K562 (cell line): ENCODE data around the gene EFCAB3. TPM values are rescaled to one million over a fixed set of nuclear protein-coding genes. Genes with fewer than 3 reads are reported as not detected.

Experiments
- ATAC-seq: fragments of 200-7000 bp; cut with Tn5 transposase; 3 replicates; pipeline ENCODE4 v1.9.1; 2020; ENCODE audit warnings: moderate library complexity
- BruUV-seq: library from RNA; stranded (reverse); fragments of 400-500 nt; replicated peaks from 2 replicates; lab custom pipeline; 2021; lab: Mats Ljungman, UMichigan
- CTCF ChIA-PET: fragments of 300-600 bp; formaldehyde crosslinking; extraction: SDS; loops from one replicate; lab custom pipeline; 2021; ENCODE audit warnings: low intra/inter-chr PET ratio; lab: Yijun Ruan, JAX
- POLR2A ChIA-PET: fragments of 300-600, 350-650 bp; sonication (Branson Sonifier 250); formaldehyde crosslinking; extraction: SDS; loops from one replicate; lab custom pipeline; 2021; ENCODE audit warnings: antibody characterized with exemption, inconsistent platforms; lab: Yijun Ruan, JAX
- DNase-seq, 4 experiments: peaks; one replicate each; pipeline versions ENCODE4 v3.0.0 to v3.0.0-alpha.2; 2011 to 2018; ENCODE audit warnings: low spot score in 3 of 4, mixed read lengths in 3 of 4; ENCODE audit errors: extremely low read depth in 1 of 4
- FAIRE-seq: peaks from 2 replicates; lab custom pipeline; 2011; peaks lifted over from hg19 to GRCh38; lab: Jason Lieb, UNC
- H2AFZ ChIP-seq: 2 replicates; pipeline ENCODE4 v1.6.0; 2011; ENCODE audit warnings: low read depth, low read length, control low read depth, inconsistent platforms
- H3K27ac ChIP-seq: fragments of 200-600 bp; 3 replicates; pipeline ENCODE4 v1.8.0; 2011; ENCODE audit warnings: low read depth, mild to moderate bottlenecking, control low read depth, inconsistent platforms, low read length, moderate library complexity, mixed read lengths; ENCODE audit errors: extremely low read depth
- H3K27me3 ChIP-seq, 2 experiments: fragments of 300-600 bp in 1 of 2; 2 replicates in 1 of 2; 3 replicates in 1 of 2; pipeline versions ENCODE4 v1.6.0 to v1.8.0; 2011; ENCODE audit warnings: inconsistent platforms in 2 of 2, low read length in 2 of 2, mild to moderate bottlenecking in 1 of 2, mixed read lengths in 1 of 2, moderate library complexity in 1 of 2; ENCODE audit not compliant: control insufficient read depth in 2 of 2, insufficient read depth in 2 of 2
- H3K36me3 ChIP-seq: fragments of 300-600 bp; 3 replicates; pipeline ENCODE4 v1.8.0; 2011; ENCODE audit warnings: mild to moderate bottlenecking, low read length, inconsistent platforms; ENCODE audit not compliant: control insufficient read depth, insufficient read depth
- H3K4me1 ChIP-seq, 2 experiments: fragments of 200-600 bp in 1 of 2; replicated peaks in 1 of 2; 2 replicates in 1 of 2; 3 replicates in 1 of 2; pipeline versions ENCODE4 v1.5.1 to v1.8.0; 2011; ENCODE audit warnings: inconsistent platforms in 2 of 2, low read length in 2 of 2, mild to moderate bottlenecking in 1 of 2, mixed read lengths in 1 of 2, moderate library complexity in 1 of 2; ENCODE audit not compliant: control insufficient read depth in 2 of 2, insufficient read depth in 2 of 2
- H3K4me2 ChIP-seq: 2 replicates; pipeline ENCODE4 v1.6.1; 2011; ENCODE audit warnings: low read length, control low read depth, inconsistent platforms, mixed read lengths; ENCODE audit not compliant: insufficient read depth
- H3K4me3 ChIP-seq: fragments of 200-600 bp; sonication (generic), shearing (Covaris generic); 2 replicates; pipeline ENCODE4 v1.5.1; 2016; ENCODE audit warnings: control low read depth, inconsistent platforms
- H3K79me2 ChIP-seq: fragments of 200-600 bp; 3 replicates; pipeline ENCODE4 v1.8.0; 2011; ENCODE audit warnings: low read length, inconsistent platforms; ENCODE audit not compliant: control insufficient read depth, insufficient read depth
- H3K9ac ChIP-seq, 2 experiments: 2 replicates each; pipeline versions ENCODE4 v1.6.0 to v1.6.1; 2011; ENCODE audit warnings: low read depth in 2 of 2, low read length in 2 of 2, control low read depth in 1 of 2, inconsistent platforms in 1 of 2, mild to moderate bottlenecking in 1 of 2, mixed read lengths in 1 of 2; ENCODE audit not compliant: insufficient read depth in 1 of 2
- H3K9me1 ChIP-seq: one replicate; pipeline ENCODE4 v1.6.0; 2011; ENCODE audit warnings: inconsistent platforms, mild to moderate bottlenecking, low read length, moderate library complexity; ENCODE audit not compliant: control insufficient read depth, insufficient read depth
- H3K9me3 ChIP-seq: replicated peaks from 2 replicates; pipeline ENCODE4 v1.5.1; 2011; ENCODE audit warnings: low read depth, low read length, inconsistent platforms; ENCODE audit not compliant: control insufficient read depth, insufficient read depth
- H4K20me1 ChIP-seq: replicated peaks from 2 replicates; pipeline ENCODE4 v1.6.1; 2011; ENCODE audit warnings: low read length, inconsistent platforms, mixed read lengths; ENCODE audit not compliant: control insufficient read depth, insufficient read depth
- ATF7 ChIP-seq: fragments of 450-650 bp; IDR thresholded peaks from 2 replicates; pipeline ENCODE4 v1.7.1; 2014; ENCODE audit warnings: mild to moderate bottlenecking, moderate library complexity
- DDX20 ChIP-seq: fragments of 450-650 bp; IDR thresholded peaks from 2 replicates; pipeline ENCODE4 v1.6.1; 2016; ENCODE audit warnings: missing genetic modification characterization, low read depth, mild to moderate bottlenecking, missing compliant biosample characterization, moderate library complexity
- ELF2 ChIP-seq: fragments of 250-450 bp; sonication (Bioruptor Pico); IDR thresholded peaks from 2 replicates; pipeline ENCODE4 v1.5.0; 2021; ENCODE audit warnings: mild to moderate bottlenecking
- ETV6 ChIP-seq, 3 experiments: fragments of 150-350 bp in 1 of 3; sonication (generic) in 1 of 3; formaldehyde crosslinking in 1 of 3; IDR thresholded peaks; 2 replicates each; pipeline versions ENCODE4 v1.6.1 to v1.8.0; 2014 to 2022; ENCODE audit warnings: borderline replicate concordance in 2 of 3, low read depth in 2 of 3, antibody characterized with exemption in 1 of 3, low read length in 1 of 3, mild to moderate bottlenecking in 1 of 3, missing genetic modification reagents in 1 of 3
- GABPB2 ChIP-seq: fragments of 250-450 bp; sonication (Bioruptor Pico); conservative IDR thresholded peaks from 2 replicates; pipeline ENCODE4 v1.5.1; 2021; ENCODE audit warnings: mild to moderate bottlenecking
- NCOR1 ChIP-seq: fragments of 450-650 bp; IDR thresholded peaks from 2 replicates; pipeline ENCODE4 v1.6.1; 2016; ENCODE audit warnings: mild to moderate bottlenecking, moderate library complexity
- POLR2A ChIP-seq: fragments of 450-650 bp; conservative IDR thresholded peaks from 2 replicates; pipeline ENCODE4 v1.6.1; 2016
- ZNF282 ChIP-seq: sonication (generic); formaldehyde crosslinking; IDR thresholded peaks from 2 replicates; pipeline ENCODE4 v1.8.1; 2023; ENCODE audit warnings: missing genetic modification reagents
- WGBS: fragments of 100-300 bp; shearing (Covaris generic); methylation state at CpG from one replicate; pipeline ENCODE4 v1.1.6; 2016; ENCODE audit warnings: low coverage, mixed read lengths; ENCODE audit not compliant: insufficient coverage; ENCODE audit errors: missing lambda C conversion rate; 5-methylcytosine and 5-hydroxymethylcytosine counted together
- in situ Hi-C: fragments of 300-500 bp; cut with MboI; formaldehyde crosslinking; loops from 4 replicates; pipeline ENCODE4 v1.15.0; 2018; ENCODE audit warnings: inconsistent platforms, mixed read lengths
- intact Hi-C: fragments of 100-400 bp; cut with micrococcal nuclease; formaldehyde crosslinking; loops from 2 replicates; pipeline ENCODE4 v1.14.2; 2022
- polyA plus RNA-seq, 8 experiments: library from polyadenylated mRNA; depleted of rRNA in 4 of 8; stranded (reverse) in 5 of 8; unstranded in 3 of 8; fragments of >200 nt; fragmentation: Nextera tagmentation in 2 of 8; fragmentation: Illumina TruSeq in 1 of 8; extraction: Ambion mirVana in 2 of 8; extraction: Trizol in 1 of 8; gene quantifications; 2 replicates each; pipeline versions ENCODE4 v1.2.1 to v1.2.3, GENCODE V29; 2011 to 2014; ENCODE audit warnings: inconsistent platforms in 1 of 8, missing spikeins in 1 of 8
- total RNA-seq, 7 experiments: library from RNA; depleted of rRNA in 6 of 7; stranded (reverse); fragments of >200 nt in 6 of 7; fragmentation: Illumina TruSeq in 2 of 7; extraction: Trizol in 2 of 7; gene quantifications; 2 replicates each; pipeline versions ENCODE4 v1.2.1 to v1.2.3, GENCODE V29; 2011 to 2021; ENCODE audit warnings: low replicate concordance in 1 of 7
- TF ChIP-seq, protein P1 (sequence below): fragments of 250-450 bp; sonication (Bioruptor Pico); IDR thresholded peaks from 2 replicates; pipeline ENCODE4 v1.8.0; 2022; ENCODE audit warnings: moderate library complexity, mild to moderate bottlenecking, inconsistent platforms
- TF ChIP-seq, protein P2 (sequence below), 2 experiments: fragments of 450-650 bp in 1 of 2; IDR thresholded peaks; 2 replicates each; pipeline ENCODE4 v1.6.1; 2011 to 2017; ENCODE audit warnings: low read depth in 2 of 2, antibody characterized with exemption in 1 of 2, borderline replicate concordance in 1 of 2, low read length in 1 of 2, mild to moderate bottlenecking in 1 of 2, mixed read lengths in 1 of 2; ENCODE audit not compliant: control insufficient read depth in 1 of 2
- TF ChIP-seq, protein P3 (sequence below): sonication (generic); formaldehyde crosslinking; IDR thresholded peaks from 2 replicates; pipeline ENCODE4 v1.8.0; 2022; ENCODE audit warnings: missing genetic modification reagents, mild to moderate bottlenecking, moderate library complexity, borderline replicate concordance
- TF ChIP-seq, protein P4 (sequence below): fragments of 250-450 bp; sonication (Bioruptor Pico); IDR thresholded peaks from 2 replicates; pipeline ENCODE4 v1.6.1; 2021; ENCODE audit warnings: mild to moderate bottlenecking

Gene EFCAB3
- total and polyA plus RNA-seq, 9 of the 15 experiments (the other 6 are each of a cell fraction or from before 2014, with no cell fraction given), result not detected

DNA sequence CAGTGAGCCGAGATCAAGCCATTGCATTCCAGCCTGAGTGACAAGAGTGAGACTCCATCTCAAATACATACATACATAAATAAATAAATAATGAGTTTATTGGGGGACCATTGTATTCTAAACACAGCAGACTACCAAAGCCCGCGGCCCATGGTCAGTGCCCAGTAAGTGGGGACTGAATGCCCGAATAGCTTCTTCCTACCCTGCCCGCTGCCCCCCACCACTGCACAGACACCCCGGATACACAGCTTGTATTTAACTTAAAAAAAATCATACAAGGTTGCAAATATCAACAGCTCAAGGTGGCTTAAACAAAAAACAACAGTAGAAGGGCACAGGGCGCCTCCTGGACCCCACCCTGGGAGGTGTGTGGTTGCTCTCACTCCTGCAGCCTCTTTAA is 75.7 kb downstream of the EFCAB3 start:
- ChIA-PET POLR2A (interaction anchor here (0.6 kb wide), 1 partner anchor 35 kb away, joined by 3 read pairs; no protein-coding TSS in a partner anchor), CTCF (no interaction called here)
- peaks cover 0 to 3% of the 10 kb centered on the region in 2 experiments; a peak in 2 of 5 replicates for H3K4me1 ChIP-seq
- no peak overlapping the region for H2AFZ ChIP-seq
- ATAC-seq, result no peak
- no TSS peak for BruUV-seq
- no peaks in the 10 kb centered on the region for H4K20me1 ChIP-seq
- no peaks in the 10 kb centered on the region for H3K27me3 ChIP-seq
- no peaks in the 10 kb centered on the region for H3K79me2 ChIP-seq
- no peak for DNase-seq
- H3K27ac ChIP-seq, result no peak overlapping the region
- H3K4me2 ChIP-seq, result no peak overlapping the region
- in situ Hi-C loops, result no loop called here
- no peaks in the 10 kb centered on the region for H3K36me3 ChIP-seq
- intact Hi-C loops, result no loop called here
- H3K9ac ChIP-seq, result no peak overlapping the region
- no peak overlapping the region for H3K4me3 ChIP-seq
- WGBS, result 37% methylated on average over 7 of the region's 7 CpGs
- H3K9me1 ChIP-seq, result no peaks in the 10 kb centered on the region
- no peak for FAIRE-seq
- no peaks in the 10 kb centered on the region for H3K9me3 ChIP-seq
- TF ChIP-seq NCOR1 (no peak), POLR2A (no peak), ELF2 (CRISPR knock-in tag) (no peak), ZNF282 (CRISPR knock-in tag) (no peak), DDX20 (tag) (no peak), ETV6 (IDR thresholded peaks at IDR 0.05; ENCODE audit: borderline replicate concordance in 1 of 2, low read depth in 2 of 2, low read length in 1 of 2) (no peak), ETV6 (CRISPR knock-in tag; IDR thresholded peaks at IDR 0.05; ENCODE audit: borderline replicate concordance) (no peak), GABPB2 (no peak), ATF7 (no peak)
- TF ChIP-seq, protein P1, sequence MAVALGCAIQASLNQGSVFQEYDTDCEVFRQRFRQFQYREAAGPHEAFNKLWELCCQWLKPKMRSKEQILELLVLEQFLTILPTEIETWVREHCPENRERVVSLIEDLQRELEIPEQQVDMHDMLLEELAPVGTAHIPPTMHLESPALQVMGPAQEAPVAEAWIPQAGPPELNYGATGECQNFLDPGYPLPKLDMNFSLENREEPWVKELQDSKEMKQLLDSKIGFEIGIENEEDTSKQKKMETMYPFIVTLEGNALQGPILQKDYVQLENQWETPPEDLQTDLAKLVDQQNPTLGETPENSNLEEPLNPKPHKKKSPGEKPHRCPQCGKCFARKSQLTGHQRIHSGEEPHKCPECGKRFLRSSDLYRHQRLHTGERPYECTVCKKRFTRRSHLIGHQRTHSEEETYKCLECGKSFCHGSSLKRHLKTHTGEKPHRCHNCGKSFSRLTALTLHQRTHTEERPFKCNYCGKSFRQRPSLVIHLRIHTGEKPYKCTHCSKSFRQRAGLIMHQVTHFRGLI, result no peak
- TF ChIP-seq, protein P2, sequence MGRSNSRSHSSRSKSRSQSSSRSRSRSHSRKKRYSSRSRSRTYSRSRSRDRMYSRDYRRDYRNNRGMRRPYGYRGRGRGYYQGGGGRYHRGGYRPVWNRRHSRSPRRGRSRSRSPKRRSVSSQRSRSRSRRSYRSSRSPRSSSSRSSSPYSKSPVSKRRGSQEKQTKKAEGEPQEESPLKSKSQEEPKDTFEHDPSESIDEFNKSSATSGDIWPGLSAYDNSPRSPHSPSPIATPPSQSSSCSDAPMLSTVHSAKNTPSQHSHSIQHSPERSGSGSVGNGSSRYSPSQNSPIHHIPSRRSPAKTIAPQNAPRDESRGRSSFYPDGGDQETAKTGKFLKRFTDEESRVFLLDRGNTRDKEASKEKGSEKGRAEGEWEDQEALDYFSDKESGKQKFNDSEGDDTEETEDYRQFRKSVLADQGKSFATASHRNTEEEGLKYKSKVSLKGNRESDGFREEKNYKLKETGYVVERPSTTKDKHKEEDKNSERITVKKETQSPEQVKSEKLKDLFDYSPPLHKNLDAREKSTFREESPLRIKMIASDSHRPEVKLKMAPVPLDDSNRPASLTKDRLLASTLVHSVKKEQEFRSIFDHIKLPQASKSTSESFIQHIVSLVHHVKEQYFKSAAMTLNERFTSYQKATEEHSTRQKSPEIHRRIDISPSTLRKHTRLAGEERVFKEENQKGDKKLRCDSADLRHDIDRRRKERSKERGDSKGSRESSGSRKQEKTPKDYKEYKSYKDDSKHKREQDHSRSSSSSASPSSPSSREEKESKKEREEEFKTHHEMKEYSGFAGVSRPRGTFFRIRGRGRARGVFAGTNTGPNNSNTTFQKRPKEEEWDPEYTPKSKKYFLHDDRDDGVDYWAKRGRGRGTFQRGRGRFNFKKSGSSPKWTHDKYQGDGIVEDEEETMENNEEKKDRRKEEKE (IDR thresholded peaks at IDR 0.05; ENCODE audit: borderline replicate concordance in 1 of 2, control insufficient read depth in 1 of 2, low read depth in 2 of 2, low read length in 1 of 2), result no peak
- TF ChIP-seq, protein P3, sequence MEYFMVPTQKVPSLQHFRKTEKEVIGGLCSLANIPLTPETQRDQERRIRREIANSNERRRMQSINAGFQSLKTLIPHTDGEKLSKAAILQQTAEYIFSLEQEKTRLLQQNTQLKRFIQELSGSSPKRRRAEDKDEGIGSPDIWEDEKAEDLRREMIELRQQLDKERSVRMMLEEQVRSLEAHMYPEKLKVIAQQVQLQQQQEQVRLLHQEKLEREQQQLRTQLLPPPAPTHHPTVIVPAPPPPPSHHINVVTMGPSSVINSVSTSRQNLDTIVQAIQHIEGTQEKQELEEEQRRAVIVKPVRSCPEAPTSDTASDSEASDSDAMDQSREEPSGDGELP, result no peak
- TF ChIP-seq, protein P4, sequence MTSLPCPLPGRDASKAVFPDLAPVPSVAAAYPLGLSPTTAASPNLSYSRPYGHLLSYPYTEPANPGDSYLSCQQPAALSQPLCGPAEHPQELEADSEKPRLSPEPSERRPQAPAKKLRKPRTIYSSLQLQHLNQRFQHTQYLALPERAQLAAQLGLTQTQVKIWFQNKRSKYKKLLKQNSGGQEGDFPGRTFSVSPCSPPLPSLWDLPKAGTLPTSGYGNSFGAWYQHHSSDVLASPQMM (CRISPR knock-in tag), result no peak
